GM21723 (cell line): Measurements from ENCODE around the gene AFMID.
"Not testable (repeated sequence)": the region's sequence is repeated elsewhere in the genome, so short reads cannot be mapped to it uniquely, and the experiment has no call there.

ENCODE experiments used
- ATAC-seq: cut with Tn5 transposase; IDR thresholded peaks from one replicate; pipeline ENCODE4 v1.9.1; 2021; ENCODE audit warnings: mild to moderate bottlenecking, moderate library complexity; ENCODE audit not compliant: unreplicated experiment

Gene AFMID

GRCh38 chr17:78151514-78152008, 35.6 kb upstream of the AFMID start:
- no peak for ATAC-seq

- peak; percentile 50 for ATAC-seq
These were observed 32.0 kb upstream of the AFMID start for GRCh38 chr17:78154903-78155811.

GRCh38 chr17:78159575-78160158, 27.5 kb upstream of the AFMID start:
- ATAC-seq = peak; percentile 34

- ATAC-seq = no peak
These were observed 23.0 kb upstream of the AFMID start for GRCh38 chr17:78163881-78164747.

- no peak for ATAC-seq
These were observed 22.2 kb upstream of the AFMID start for GRCh38 chr17:78164748-78165607.

GRCh38 chr17:78166416-78166815, 20.7 kb upstream of the AFMID start:
- no peak for ATAC-seq

GRCh38 chr17:78168242-78168902, 18.8 kb upstream of the AFMID start, which contains the start of gene SYNGR2:
TSS of gene SYNGR2 (plus strand) at chr17:78168581. CDS start at chr17:78168617, 36 bp downstream.
- ATAC-seq = peak; percentile 56

- peak; percentile 28 for ATAC-seq
These were observed 18.0 kb upstream of the AFMID start for GRCh38 chr17:78168903-78169793.

- ATAC-seq = no peak
These were observed 16.2 kb upstream of the AFMID start for GRCh38 chr17:78170692-78171590.

GRCh38 chr17:78171591-78172248, 15.4 kb upstream of the AFMID start:
- ATAC-seq = not testable (repeated sequence)

- no peak for ATAC-seq
These were observed 14.7 kb upstream of the AFMID start for GRCh38 chr17:78172249-78173051.

GRCh38 chr17:78173097-78173715, 14.0 kb upstream of the AFMID start:
- ATAC-seq = peak; percentile 40

GRCh38 chr17:78174346-78174869, 12.8 kb upstream of the AFMID start:
- ATAC-seq = no peak

- no peak for ATAC-seq
These were observed 12.1 kb upstream of the AFMID start for GRCh38 chr17:78174870-78175642.

GRCh38 chr17:78175643-78175981, 11.6 kb upstream of the AFMID start:
- no peak for ATAC-seq
